K562 (cell line): Measurements from ENCODE around the gene SMCHD1. TPM values are rescaled to one million over a fixed set of nuclear protein-coding genes. Genes with fewer than 3 reads are reported as not detected.

Experiments used
- ARNT ChIP-seq, 2 experiments: fragments of 450-650 bp; IDR thresholded peaks; 2 replicates each; pipeline ENCODE4 v1.6.1; 2016; ENCODE audit warnings: mild to moderate bottlenecking in 1 of 2
- ATF1 ChIP-seq, 2 experiments: fragments of 450-650 bp in 1 of 2; IDR thresholded peaks; 2 replicates each; pipeline ENCODE4 v1.6.1; 2016; ENCODE audit warnings: missing compliant biosample characterization in 1 of 2, missing genetic modification characterization in 1 of 2
- ATF4 ChIP-seq: fragments of 450-650 bp; formaldehyde crosslinking; IDR thresholded peaks from 2 replicates; pipeline ENCODE4 v1.4.0; 2022; ENCODE audit warnings: mild to moderate bottlenecking, moderate library complexity
- ELF4 ChIP-seq: fragments of 450-650 bp; formaldehyde crosslinking; IDR thresholded peaks from 2 replicates; pipeline ENCODE4 v1.4.0; 2022; ENCODE audit warnings: missing genetic modification characterization
- EZH2 ChIP-seq: IDR thresholded peaks from 2 replicates; pipeline ENCODE4 v1.6.1; 2012; ENCODE audit warnings: low read depth, mild to moderate bottlenecking, inconsistent platforms, low read length, borderline replicate concordance
- FIP1L1 ChIP-seq: fragments of 200-400 bp; formaldehyde crosslinking; IDR thresholded peaks from 2 replicates; pipeline ENCODE4 v1.6.1; 2018; ENCODE audit warnings: mild to moderate bottlenecking, low read depth, low read length; ENCODE audit not compliant: poor library complexity, severe bottlenecking
- GATAD2B ChIP-seq: fragments of 450-650 bp; IDR thresholded peaks from 2 replicates; pipeline ENCODE4 v1.6.1; 2017; ENCODE audit warnings: mild to moderate bottlenecking, borderline replicate concordance
- NCOA4 ChIP-seq: fragments of 450-650 bp; IDR thresholded peaks from 2 replicates; pipeline ENCODE4 v1.6.1; 2018; ENCODE audit warnings: mild to moderate bottlenecking; ENCODE audit not compliant: partially characterized antibody
- RNF219 ChIP-seq: fragments of 250-450 bp; sonication (Bioruptor Pico); IDR thresholded peaks from 2 replicates; pipeline ENCODE4 v1.5.0; 2022; ENCODE audit warnings: mild to moderate bottlenecking
- ZBTB40 ChIP-seq, 2 experiments: fragments of 450-650 bp in 1 of 2; sonication (generic) in 1 of 2; formaldehyde crosslinking in 1 of 2; IDR thresholded peaks; 2 replicates each; pipeline versions ENCODE4 v1.7.1 to v1.9.0; 2016 to 2022; ENCODE audit warnings: inconsistent platforms in 1 of 2, mild to moderate bottlenecking in 1 of 2, missing genetic modification reagents in 1 of 2
- ZNF175 ChIP-seq: fragments of 200-800 bp; sonication (Bioruptor generic); IDR thresholded peaks from 2 replicates; pipeline ENCODE4 v1.6.1; 2016; ENCODE audit warnings: low read depth, mild to moderate bottlenecking, missing genetic modification characterization, missing compliant biosample characterization
- ZNF511 ChIP-seq: sonication (generic); formaldehyde crosslinking; IDR thresholded peaks from 2 replicates; pipeline ENCODE4 v1.8.0; 2022; ENCODE audit warnings: mild to moderate bottlenecking, missing genetic modification reagents
- ZNF589 ChIP-seq: fragments of 200-800 bp; sonication (Bioruptor generic); IDR thresholded peaks from 2 replicates; pipeline ENCODE4 v1.6.1; 2016; ENCODE audit warnings: low read depth, missing genetic modification characterization, missing compliant biosample characterization
- polyA plus RNA-seq, 8 experiments: library from polyadenylated mRNA; depleted of rRNA in 4 of 8; stranded (reverse) in 5 of 8; unstranded in 3 of 8; fragments of >200 nt; fragmentation: Nextera tagmentation in 2 of 8; fragmentation: Illumina TruSeq in 1 of 8; extraction: Ambion mirVana in 2 of 8; extraction: Trizol in 1 of 8; gene quantifications; 2 replicates each; pipeline versions ENCODE4 v1.2.1 to v1.2.3, GENCODE V29; 2011 to 2014; ENCODE audit warnings: inconsistent platforms in 1 of 8, missing spikeins in 1 of 8
- total RNA-seq, 7 experiments: library from RNA; depleted of rRNA in 6 of 7; stranded (reverse); fragments of >200 nt in 6 of 7; fragmentation: Illumina TruSeq in 2 of 7; extraction: Trizol in 2 of 7; gene quantifications; 2 replicates each; pipeline versions ENCODE4 v1.2.1 to v1.2.3, GENCODE V29; 2011 to 2021; ENCODE audit warnings: low replicate concordance in 1 of 7

Gene SMCHD1
- total and polyA plus RNA-seq, 9 of the 15 experiments (the other 6 are each of a cell fraction or from before 2014, with no cell fraction given) = 6.3 to 144 (median 72.7) TPM

- TF ChIP-seq ATF4 (CRISPR knock-in tag) (no peak), EZH2 (no peak), ZNF511 (CRISPR knock-in tag) (no peak), ATF1 (CRISPR knock-in tag; IDR thresholded peaks at IDR 0.05) (no peak), ATF1 (tag; IDR thresholded peaks at IDR 0.05) (no peak), NCOA4 (no peak), ZNF175 (CRISPR knock-in tag) (0 out of 2 replicates have a peak, but pooled peaks have one; percentile 20), ARNT (IDR thresholded peaks at IDR 0.05) (0 out of 4 replicates have a peak, but pooled peaks of 1 of the 2 experiments have one; percentile 50), ELF4 (no peak), FIP1L1 (no peak), ZNF589 (CRISPR knock-in tag) (0 out of 2 replicates have a peak, but pooled peaks have one; percentile 12), GATAD2B (no peak), ZBTB40 (IDR thresholded peaks at IDR 0.05) (peak; percentile 32; the same call in 1 of the 2 replicates), ZBTB40 (CRISPR knock-in tag; IDR thresholded peaks at IDR 0.05) (no peak), RNF219 (CRISPR knock-in tag) (no peak)
Observed at GRCh38 chr18:2654169-2654927, 1.2 kb upstream of the SMCHD1 start (continued).
